HepG2 (cell line): Measurements from ENCODE around the gene ADAM10.

Experiments
- KAT8 ChIP-seq: IDR thresholded peaks from 2 replicates; pipeline ENCODE4 v1.6.1; 2016; ENCODE audit warnings: missing genetic modification reagents, missing compliant biosample characterization
- MTA1 ChIP-seq: sonication (generic); formaldehyde crosslinking; IDR thresholded peaks from 2 replicates; pipeline ENCODE4 v1.4.0; 2020; ENCODE audit warnings: missing genetic modification reagents, mild to moderate bottlenecking, borderline replicate concordance
- POLR2AphosphoS5 ChIP-seq: IDR thresholded peaks from 2 replicates; pipeline ENCODE4 v1.6.1; 2012; ENCODE audit warnings: low read depth, low read length
- ZSCAN21 ChIP-seq: sonication (generic); formaldehyde crosslinking; IDR thresholded peaks from 2 replicates; pipeline ENCODE4 v1.8.0; 2022; ENCODE audit warnings: mild to moderate bottlenecking, missing genetic modification reagents, moderate library complexity, borderline replicate concordance
- TF ChIP-seq, protein P1 (sequence below): sonication (generic); formaldehyde crosslinking; IDR thresholded peaks from 2 replicates; pipeline ENCODE4 v1.5.1; 2020; ENCODE audit warnings: missing genetic modification reagents, mild to moderate bottlenecking, borderline replicate concordance

DNA sequence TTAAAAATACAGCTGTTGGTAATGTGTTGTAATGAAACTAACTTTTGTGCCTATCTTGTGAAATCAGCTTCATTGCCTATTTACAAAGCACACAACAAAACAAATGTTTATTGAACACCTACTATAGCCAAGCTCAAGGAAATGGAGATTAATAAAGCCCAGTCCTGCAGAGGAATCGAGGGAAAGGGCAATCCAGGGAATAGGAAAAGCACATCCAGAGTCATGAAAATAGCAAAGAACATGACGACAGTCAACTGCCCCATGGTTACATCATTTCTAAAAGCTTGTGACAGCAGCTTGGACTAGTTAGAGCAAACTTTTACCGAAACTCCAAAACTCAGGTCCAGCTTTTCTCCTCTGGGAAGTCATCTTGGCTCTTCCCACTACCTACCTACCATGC is 160.5 kb downstream of the ADAM10 start:
- TF ChIP-seq, protein P1, sequence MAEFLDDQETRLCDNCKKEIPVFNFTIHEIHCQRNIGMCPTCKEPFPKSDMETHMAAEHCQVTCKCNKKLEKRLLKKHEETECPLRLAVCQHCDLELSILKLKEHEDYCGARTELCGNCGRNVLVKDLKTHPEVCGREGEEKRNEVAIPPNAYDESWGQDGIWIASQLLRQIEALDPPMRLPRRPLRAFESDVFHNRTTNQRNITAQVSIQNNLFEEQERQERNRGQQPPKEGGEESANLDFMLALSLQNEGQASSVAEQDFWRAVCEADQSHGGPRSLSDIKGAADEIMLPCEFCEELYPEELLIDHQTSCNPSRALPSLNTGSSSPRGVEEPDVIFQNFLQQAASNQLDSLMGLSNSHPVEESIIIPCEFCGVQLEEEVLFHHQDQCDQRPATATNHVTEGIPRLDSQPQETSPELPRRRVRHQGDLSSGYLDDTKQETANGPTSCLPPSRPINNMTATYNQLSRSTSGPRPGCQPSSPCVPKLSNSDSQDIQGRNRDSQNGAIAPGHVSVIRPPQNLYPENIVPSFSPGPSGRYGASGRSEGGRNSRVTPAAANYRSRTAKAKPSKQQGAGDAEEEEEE = no peak
- no peak for TF ChIP-seq KAT8 (CRISPR knock-in tag)
- no peak for TF ChIP-seq POLR2AphosphoS5
- TF ChIP-seq MTA1 (CRISPR knock-in tag) = no peak
- no peak for TF ChIP-seq ZSCAN21 (CRISPR knock-in tag)
